ENCODE data around the gene SACS.

- TF ChIP-seq YY1 (IDR thresholded peaks at IDR 0.05) (no peak), GABPA (IDR thresholded peaks at IDR 0.05 in 1 of 2, conservative IDR thresholded peaks at IDR 0.05 in 1 of 2) (no peak), CTCF (IDR thresholded peaks at IDR 0.05; ENCODE audit: low read depth, low read length, missing input control) (no peak), TAF1 (conservative IDR thresholded peaks at IDR 0.05) (no peak), ATF3 (IDR thresholded peaks at IDR 0.05) (no peak), RAD21 (IDR thresholded peaks at IDR 0.05) (no peak), ZBTB33 (IDR thresholded peaks at IDR 0.05) (no peak), SP1 (IDR thresholded peaks at IDR 0.05) (no peak), FOXA1 (IDR thresholded peaks at IDR 0.05) (no peak)
Observed at GRCh38 chr13:23463661-23464060, 30.2 kb upstream of the SACS start.

All from liver (tissue), 3 donors.